Peyer's patch (tissue), 4 donors: ENCODE measurements around the gene CDH23.

Experiments
- POLR2A ChIP-seq, 2 donors: fragments of 450-650 bp; IDR thresholded peaks; one replicate each; pipeline ENCODE4 v1.5.1; 2017; ENCODE audit warnings: antibody characterized with exemption in 2 of 2, mild to moderate bottlenecking in 2 of 2, moderate library complexity in 2 of 2
- TF ChIP-seq, protein P1 (sequence below), 6 experiments: fragments of 450-650 bp in 4 of 6; fragments of 200-600 bp in 2 of 6; sonication (generic) in 1 of 6; IDR thresholded peaks; one replicate each; pipeline ENCODE4 v1.5.1; 2017 to 2019; ENCODE audit warnings: antibody characterized with exemption in 6 of 6, mild to moderate bottlenecking in 3 of 6, moderate library complexity in 1 of 6

DNA sequence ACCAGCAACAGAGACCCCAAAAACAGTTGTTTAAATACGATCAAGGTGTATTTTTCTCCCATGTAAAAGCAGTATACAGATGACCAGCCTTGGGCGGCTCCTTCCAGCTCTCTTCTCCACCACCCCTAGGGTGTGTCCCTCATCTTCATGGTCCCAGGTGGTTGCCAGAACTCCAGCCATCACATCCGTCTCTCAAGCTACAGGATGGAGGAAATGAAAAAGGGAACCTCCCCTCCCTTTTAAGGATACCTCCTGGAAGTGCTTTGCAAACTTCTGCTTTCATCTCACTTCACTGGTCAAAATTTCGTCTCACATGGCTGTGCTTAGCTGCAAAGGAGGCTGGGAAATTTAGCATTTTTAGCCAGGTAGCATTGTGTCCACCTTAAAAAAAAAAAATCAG, 263.6 kb downstream of the CDH23 start:
- TF ChIP-seq, protein P1, sequence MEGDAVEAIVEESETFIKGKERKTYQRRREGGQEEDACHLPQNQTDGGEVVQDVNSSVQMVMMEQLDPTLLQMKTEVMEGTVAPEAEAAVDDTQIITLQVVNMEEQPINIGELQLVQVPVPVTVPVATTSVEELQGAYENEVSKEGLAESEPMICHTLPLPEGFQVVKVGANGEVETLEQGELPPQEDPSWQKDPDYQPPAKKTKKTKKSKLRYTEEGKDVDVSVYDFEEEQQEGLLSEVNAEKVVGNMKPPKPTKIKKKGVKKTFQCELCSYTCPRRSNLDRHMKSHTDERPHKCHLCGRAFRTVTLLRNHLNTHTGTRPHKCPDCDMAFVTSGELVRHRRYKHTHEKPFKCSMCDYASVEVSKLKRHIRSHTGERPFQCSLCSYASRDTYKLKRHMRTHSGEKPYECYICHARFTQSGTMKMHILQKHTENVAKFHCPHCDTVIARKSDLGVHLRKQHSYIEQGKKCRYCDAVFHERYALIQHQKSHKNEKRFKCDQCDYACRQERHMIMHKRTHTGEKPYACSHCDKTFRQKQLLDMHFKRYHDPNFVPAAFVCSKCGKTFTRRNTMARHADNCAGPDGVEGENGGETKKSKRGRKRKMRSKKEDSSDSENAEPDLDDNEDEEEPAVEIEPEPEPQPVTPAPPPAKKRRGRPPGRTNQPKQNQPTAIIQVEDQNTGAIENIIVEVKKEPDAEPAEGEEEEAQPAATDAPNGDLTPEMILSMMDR (IDR thresholded peaks at IDR 0.05): no peak
- no peak for TF ChIP-seq POLR2A (IDR thresholded peaks at IDR 0.05)
